HEK293 (cell line): ENCODE results near the gene UGT1A10.

ENCODE experiments used
- CTCF ChIA-PET: fragments of 350-600 bp; formaldehyde crosslinking; extraction: SDS; loops from one replicate; lab custom pipeline; 2021; ENCODE audit warnings: antibody characterized with exemption; lab: Yijun Ruan, JAX
- POLR2A ChIA-PET: fragments of 300-600 bp; formaldehyde crosslinking; extraction: SDS; loops from one replicate; lab custom pipeline; 2020; ENCODE audit warnings: antibody characterized with exemption, inconsistent platforms; lab: Yijun Ruan, JAX
- H3K27ac ChIP-seq: fragments of 200-500 bp; sonication (Bioruptor generic); 2 replicates; pipeline ENCODE4 v1.5.1; 2014; ENCODE audit warnings: low read depth, low read length, control low read depth, inconsistent platforms; ENCODE audit errors: extremely low read depth
- H3K36me3 ChIP-seq, 2 experiments: fragments of 200-500 bp in 1 of 2; sonication (Bioruptor generic) in 1 of 2; 1 replicate in 1 of 2; 2 replicates in 1 of 2; pipeline ENCODE4 v1.5.1; 2014 to 2017; ENCODE audit warnings: inconsistent platforms in 2 of 2, low read length in 2 of 2; ENCODE audit not compliant: control insufficient read depth in 2 of 2, insufficient read depth in 1 of 2
- H3K4me1 ChIP-seq: fragments of 200-500 bp; sonication (Bioruptor generic); 2 replicates; pipeline ENCODE4 v1.5.1; 2014; ENCODE audit warnings: mild to moderate bottlenecking, low read length, inconsistent platforms; ENCODE audit not compliant: control insufficient read depth, insufficient read depth
- H3K4me3 ChIP-seq: 2 replicates; pipeline ENCODE4 v1.5.1; 2011; ENCODE audit warnings: low read depth, mild to moderate bottlenecking, control low read depth, low read length, moderate library complexity
- H3K9me3 ChIP-seq: fragments of 200-500 bp; sonication (Bioruptor generic); 2 replicates; pipeline ENCODE4 v1.5.1; 2014; ENCODE audit warnings: low read depth, low read length, inconsistent platforms; ENCODE audit not compliant: control insufficient read depth, insufficient read depth
- KLF16 ChIP-seq: fragments of 450-650 bp; formaldehyde crosslinking; IDR thresholded peaks from 2 replicates; pipeline ENCODE4 v1.5.1; 2017; ENCODE audit warnings: missing biosample characterization, missing genetic modification characterization
- KLF9 ChIP-seq: fragments of 450-650 bp; formaldehyde crosslinking; IDR thresholded peaks from 2 replicates; pipeline ENCODE4 v1.5.1; 2016; ENCODE audit warnings: missing biosample characterization, missing genetic modification characterization, low read depth
- PATZ1 ChIP-seq: fragments of 450-650 bp; formaldehyde crosslinking; IDR thresholded peaks from 2 replicates; pipeline ENCODE4 v1.5.1; 2016; ENCODE audit warnings: missing biosample characterization, missing genetic modification characterization
- REST ChIP-seq: fragments of 450-650 bp; formaldehyde crosslinking; IDR thresholded peaks from 2 replicates; pipeline ENCODE4 v1.5.1; 2016; ENCODE audit warnings: missing biosample characterization, missing genetic modification characterization
- ZNF10 ChIP-seq: fragments of 450-650 bp; formaldehyde crosslinking; IDR thresholded peaks from 2 replicates; pipeline ENCODE4 v1.5.1; 2017; ENCODE audit warnings: missing biosample characterization, missing genetic modification characterization
- ZNF184 ChIP-seq: fragments of 450-650 bp; IDR thresholded peaks from 2 replicates; pipeline ENCODE4 v1.5.1; 2018; ENCODE audit warnings: missing biosample characterization, mild to moderate bottlenecking, missing genetic modification characterization
- ZNF362 ChIP-seq: fragments of 450-650 bp; formaldehyde crosslinking; IDR thresholded peaks from 2 replicates; pipeline ENCODE4 v1.5.1; 2016; ENCODE audit warnings: missing biosample characterization, missing genetic modification characterization
- ZNF449 ChIP-seq: fragments of 450-650 bp; formaldehyde crosslinking; IDR thresholded peaks from 2 replicates; pipeline ENCODE4 v1.5.1; 2017; ENCODE audit warnings: missing biosample characterization, mild to moderate bottlenecking, missing genetic modification characterization, moderate library complexity
- ZNF596 ChIP-seq: fragments of 450-650 bp; IDR thresholded peaks from 2 replicates; pipeline ENCODE4 v1.5.0; 2018; ENCODE audit warnings: missing biosample characterization, mild to moderate bottlenecking, missing genetic modification characterization, moderate library complexity
- ZNF626 ChIP-seq: fragments of 450-650 bp; sonication (Bioruptor Pico); formaldehyde crosslinking; IDR thresholded peaks from 2 replicates; pipeline ENCODE4 v1.5.1; 2018; ENCODE audit warnings: missing biosample characterization, missing genetic modification characterization, inconsistent platforms
- ZNF658 ChIP-seq: fragments of 450-650 bp; formaldehyde crosslinking; IDR thresholded peaks from 2 replicates; pipeline ENCODE4; 2016; ENCODE audit warnings: missing biosample characterization, missing genetic modification characterization
- ZNF768 ChIP-seq: fragments of 450-650 bp; formaldehyde crosslinking; IDR thresholded peaks from 2 replicates; pipeline ENCODE4 v1.5.1; 2018; ENCODE audit warnings: missing biosample characterization, mild to moderate bottlenecking, missing genetic modification characterization
- ZSCAN16 ChIP-seq: fragments of 450-650 bp; formaldehyde crosslinking; IDR thresholded peaks from 2 replicates; pipeline ENCODE4 v1.5.1; 2016; ENCODE audit warnings: missing biosample characterization, missing genetic modification characterization
- ZSCAN30 ChIP-seq: fragments of 450-650 bp; IDR thresholded peaks from 2 replicates; pipeline ENCODE4 v1.5.1; 2018; ENCODE audit warnings: missing biosample characterization, mild to moderate bottlenecking, missing genetic modification characterization, moderate library complexity
- ZSCAN5A ChIP-seq: fragments of 450-650 bp; formaldehyde crosslinking; IDR thresholded peaks from 2 replicates; pipeline ENCODE4 v1.5.1; 2016; ENCODE audit warnings: missing biosample characterization, missing genetic modification characterization

The UGT1A10 gene

GRCh38 chr2:233602076-233602475 lies 34.2 kb upstream of the UGT1A10 start:
- Histone ChIP-seq H3K4me3 (no peak overlapping the region), H3K4me1 (no peaks in the 10 kb centered on the region), H3K9me3 (no peaks in the 10 kb centered on the region), H3K36me3 (no peaks in the 10 kb centered on the region), H3K27ac (no peak overlapping the region)
- TF ChIP-seq ZNF658 (tag by site-specific recombination) (no peak), PATZ1 (tag by site-specific recombination) (no peak), KLF9 (tag by site-specific recombination) (no peak), ZNF362 (tag by site-specific recombination) (no peak), REST (tag by site-specific recombination) (no peak), ZNF184 (tag by site-specific recombination) (no peak), ZSCAN5A (tag by site-specific recombination) (no peak), ZSCAN30 (tag by site-specific recombination) (no peak), ZNF596 (tag by site-specific recombination) (no peak), ZNF10 (no peak), ZSCAN16 (tag by site-specific recombination) (no peak), KLF16 (tag by site-specific recombination) (no peak), ZNF449 (tag by site-specific recombination) (no peak)
- CTCF ChIA-PET, result no interaction called here
- POLR2A ChIA-PET, result no interaction called here

GRCh38 chr2:233603520-233603919 lies 32.7 kb upstream of the UGT1A10 start:
- POLR2A ChIA-PET, result no interaction called here
- no peaks in the 10 kb centered on the region for H3K36me3 ChIP-seq
- CTCF ChIA-PET, result no interaction called here
- no peaks in the 10 kb centered on the region for H3K4me1 ChIP-seq
- TF ChIP-seq ZNF626 (tag by site-specific recombination) (no peak), ZNF768 (tag by site-specific recombination) (no peak)
- H3K9me3 ChIP-seq, result no peaks in the 10 kb centered on the region
- H3K27ac ChIP-seq, result no peak overlapping the region
- no peak overlapping the region for H3K4me3 ChIP-seq
